IPS-18c (cell line): ENCODE measurements around the gene RIPOR3.
"Not testable (repeated sequence)": the region's sequence is repeated elsewhere in the genome, so short reads cannot be mapped to it uniquely, and the experiment has no call there.

ENCODE experiments used
- H3K4me3 ChIP-seq: 2 replicates; pipeline ENCODE4 v1.7.0; 2013; ENCODE audit warnings: low read depth, mild to moderate bottlenecking, low read length, moderate library complexity; ENCODE audit not compliant: insufficient read depth
- H3K9me3 ChIP-seq: one replicate; pipeline ENCODE4 v1.6.1; 2013; ENCODE audit warnings: mild to moderate bottlenecking, low read length, moderate library complexity; ENCODE audit not compliant: control insufficient read depth, insufficient read depth

The RIPOR3 gene

GRCh38 chr20:50611128-50611810, 80.1 kb downstream of the RIPOR3 start:
- peaks cover 2% of the 10 kb centered on the region for H3K9me3 ChIP-seq
- no peak overlapping the region for H3K4me3 ChIP-seq

- peaks cover 2% of the 10 kb centered on the region for H3K9me3 ChIP-seq
- H3K4me3 ChIP-seq, result no peak overlapping the region
Observed at GRCh38 chr20:50610212-50610718, 81.1 kb downstream of the RIPOR3 start.

- Histone ChIP-seq H3K4me3 (no peak overlapping the region), H3K9me3 (no peaks in the 10 kb centered on the region)
Observed at GRCh38 chr20:50609438-50609989, 81.8 kb downstream of the RIPOR3 start.

DNA sequence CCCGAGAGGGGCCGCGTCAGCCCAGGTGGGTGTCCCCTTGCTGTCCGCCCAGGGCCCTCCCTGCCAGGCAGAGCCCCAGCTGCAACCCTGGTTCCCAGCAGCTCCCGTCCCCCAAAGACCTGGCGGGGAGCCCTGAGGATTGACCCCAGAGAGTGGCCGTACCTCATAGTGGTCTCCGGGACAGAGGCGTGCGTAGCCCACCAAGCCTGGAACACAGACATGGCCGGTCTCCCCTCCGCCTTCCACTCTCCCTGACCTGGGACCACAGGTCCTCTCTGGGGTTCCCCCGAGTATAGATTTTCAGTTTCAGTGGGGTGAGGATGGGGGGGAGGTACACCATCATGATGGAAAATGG, 82.6 kb downstream of the RIPOR3 start:
- H3K9me3 ChIP-seq, result no peaks in the 10 kb centered on the region
- H3K4me3 ChIP-seq, result no peak overlapping the region

DNA sequence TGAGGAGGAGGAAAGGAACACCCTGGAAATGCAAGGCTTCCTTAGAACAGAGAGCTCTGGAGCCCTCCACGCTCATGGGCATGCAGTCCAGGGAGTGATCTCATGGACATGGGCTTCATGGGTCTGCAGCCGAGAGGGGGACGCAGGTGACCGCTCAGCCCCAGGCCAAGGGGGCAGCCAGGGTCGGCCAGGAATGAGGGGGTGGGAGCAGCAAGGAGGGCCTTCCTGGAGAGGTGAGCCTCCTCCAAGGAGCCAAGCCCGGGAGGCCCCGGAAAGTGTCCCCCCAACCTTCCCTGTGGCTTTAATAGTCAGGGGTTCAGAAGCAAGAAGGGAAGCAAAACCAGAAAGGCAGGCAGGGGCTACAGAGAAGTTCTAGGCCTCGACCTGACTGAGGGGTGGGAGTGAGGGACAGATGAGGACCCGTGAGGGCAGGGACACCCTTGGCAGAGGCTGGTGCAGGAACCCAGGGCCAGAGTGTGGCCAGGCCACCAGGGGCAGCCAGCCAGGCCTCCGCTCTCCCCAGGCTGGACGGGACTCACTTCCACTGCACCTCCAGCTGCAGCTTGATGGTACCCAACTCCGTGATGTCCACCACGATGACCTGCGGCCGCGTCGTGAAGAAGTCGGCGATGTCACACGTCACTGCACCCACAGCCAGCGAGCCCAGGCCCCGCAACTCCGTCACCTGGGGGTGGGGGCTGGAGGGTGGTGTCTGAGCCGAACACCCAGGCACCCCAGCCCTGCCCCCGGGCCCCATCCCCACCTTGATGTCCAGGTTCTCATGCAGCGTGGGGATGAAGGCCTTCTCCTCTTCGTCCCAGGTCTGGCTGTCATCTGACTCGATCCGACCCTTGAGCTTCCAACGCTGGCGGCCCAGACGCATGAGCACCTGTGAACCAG, 83.2 kb downstream of the RIPOR3 start:
- no peak overlapping the region for H3K4me3 ChIP-seq

DNA sequence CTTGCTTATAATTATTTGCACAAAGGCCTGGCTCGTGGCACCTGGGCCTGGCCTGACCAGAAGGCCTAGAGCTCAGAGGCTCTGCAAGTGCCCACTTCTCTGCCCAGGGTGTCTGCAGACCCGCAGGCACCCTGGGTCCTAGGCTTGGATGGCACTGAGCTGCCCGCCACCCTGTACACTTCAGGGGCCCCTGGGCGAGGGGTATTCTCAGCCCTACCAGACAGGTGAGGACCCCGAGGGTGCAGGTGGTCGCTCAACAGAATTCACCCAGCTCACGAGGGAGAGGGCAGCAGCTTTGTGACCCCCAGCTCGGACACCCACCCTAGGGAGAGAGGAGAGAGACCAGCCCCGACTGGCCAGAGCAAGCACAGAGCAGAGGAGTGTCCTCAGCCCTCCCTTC, 83.9 kb downstream of the RIPOR3 start:
- Histone ChIP-seq H3K4me3 (no peak overlapping the region), H3K9me3 (no peaks in the 10 kb centered on the region)

More for the DNA sequence above, 83.2 kb downstream of the RIPOR3 start:
- H3K9me3 ChIP-seq, result no peaks in the 10 kb centered on the region

- H3K4me3 ChIP-seq, result no peak overlapping the region
- no peaks in the 10 kb centered on the region for H3K9me3 ChIP-seq
Observed at GRCh38 chr20:50605136-50605535, 86.2 kb downstream of the RIPOR3 start.

DNA sequence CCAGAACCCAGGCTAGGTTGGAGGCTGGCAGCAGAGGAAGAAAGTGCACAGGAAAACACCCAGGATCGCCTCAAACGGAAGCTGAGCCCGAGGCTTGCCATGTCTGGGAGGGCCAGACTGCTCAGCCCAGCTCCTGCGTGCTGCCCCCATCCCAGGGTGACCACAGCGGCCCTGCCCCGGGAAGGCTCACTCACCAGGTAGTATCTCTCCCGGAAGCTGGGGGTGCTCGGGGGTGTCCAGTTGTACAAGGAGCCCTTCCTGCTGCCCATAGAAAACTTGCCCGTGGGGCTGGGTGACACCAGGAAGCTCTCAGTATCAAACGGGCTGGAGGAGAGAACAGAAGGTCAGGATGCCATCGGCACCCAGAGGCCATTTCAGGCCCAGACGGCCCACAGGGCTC, 86.9 kb downstream of the RIPOR3 start:
- Histone ChIP-seq H3K9me3 (no peaks in the 10 kb centered on the region), H3K4me3 (no peak overlapping the region)

- H3K9me3 ChIP-seq, result no peaks in the 10 kb centered on the region
Observed at GRCh38 chr20:50602432-50603088, 88.8 kb downstream of the RIPOR3 start.

DNA sequence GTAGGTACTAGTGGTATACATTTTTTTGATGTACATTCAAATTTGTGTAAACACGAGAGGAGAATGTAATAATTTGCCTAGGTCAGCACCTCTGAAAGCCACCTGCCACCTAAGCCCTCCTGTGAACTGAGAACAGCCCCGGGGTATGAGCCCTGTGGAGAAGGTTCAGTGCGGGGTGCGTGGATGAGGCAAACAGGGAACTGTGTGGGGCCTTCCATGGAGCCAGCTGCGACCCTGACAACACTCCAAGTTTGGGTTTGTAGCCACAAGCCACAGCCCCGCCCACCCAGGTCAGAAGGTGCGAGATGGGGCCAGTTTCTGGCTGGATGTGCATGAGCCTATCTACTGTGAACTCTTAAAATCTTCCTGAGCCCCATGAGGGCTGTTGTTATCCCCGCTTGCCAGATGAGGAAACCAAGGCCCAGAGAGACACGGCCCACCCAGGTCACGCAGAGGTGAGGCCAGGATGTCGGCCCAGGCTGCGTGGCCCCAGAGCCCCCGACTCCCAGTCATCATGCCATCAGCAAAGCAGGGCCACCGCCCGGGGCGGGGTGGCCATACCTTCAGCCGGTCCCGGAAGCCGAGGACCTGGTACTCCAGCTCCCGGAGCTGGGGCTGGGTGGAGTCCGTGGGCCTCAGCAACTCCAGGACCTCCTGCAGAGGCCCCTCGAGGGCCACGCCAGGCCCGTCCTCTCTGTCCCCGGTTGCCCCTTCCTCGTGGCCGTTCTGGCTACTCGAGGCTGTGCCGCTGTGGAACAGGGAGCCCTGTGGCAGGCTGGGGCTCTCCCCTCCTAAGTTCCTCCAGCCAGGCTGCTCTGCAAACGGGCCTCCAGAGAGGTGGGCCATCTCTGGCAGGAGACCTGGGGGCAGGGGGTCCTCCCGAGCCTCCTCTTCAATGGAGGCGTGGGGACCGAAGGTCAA, 89.6 kb downstream of the RIPOR3 start:
- H3K9me3 ChIP-seq, result no peaks in the 10 kb centered on the region
- no peak overlapping the region for H3K4me3 ChIP-seq

More at GRCh38 chr20:50602432-50603088, 88.8 kb downstream of the RIPOR3 start:
- no peak overlapping the region for H3K4me3 ChIP-seq

DNA sequence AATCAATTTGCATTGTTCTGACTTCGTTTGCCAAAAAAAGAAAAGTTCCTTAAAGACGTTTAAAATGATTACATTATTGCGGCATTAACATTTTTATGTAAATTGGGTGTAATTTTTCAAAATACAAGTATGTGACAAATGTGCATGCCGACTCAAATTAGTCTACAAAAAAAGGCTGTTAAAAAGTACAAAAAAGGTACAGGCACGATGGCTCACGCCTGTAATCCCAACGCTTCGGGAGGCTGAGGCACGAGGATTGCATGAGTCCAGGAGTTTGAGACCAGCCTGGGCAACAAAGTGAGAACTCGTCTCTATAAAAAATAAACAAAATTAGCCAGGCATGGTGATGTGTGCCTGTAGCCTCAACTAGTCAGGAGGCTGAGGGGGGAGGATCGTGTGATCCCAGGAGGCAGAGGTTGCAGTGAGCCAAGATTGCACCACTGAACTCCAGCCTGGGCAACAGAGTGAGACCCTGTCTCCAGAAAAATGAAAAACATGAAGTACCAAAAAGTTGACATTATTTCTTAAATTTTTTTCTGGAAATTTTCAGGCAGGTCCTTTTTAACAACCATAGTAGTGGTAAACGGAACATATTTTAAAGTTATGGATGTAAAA, 91.0 kb downstream of the RIPOR3 start:
- H3K4me3 ChIP-seq, result no peak overlapping the region
- H3K9me3 ChIP-seq, result no peaks in the 10 kb centered on the region

- H3K4me3 ChIP-seq, H3K9me3 ChIP-seq: not testable (repeated sequence)
Observed at GRCh38 chr20:50598768-50599167, 92.6 kb downstream of the RIPOR3 start.

- no peak overlapping the region for H3K4me3 ChIP-seq
- no peaks in the 10 kb centered on the region for H3K9me3 ChIP-seq
Observed at GRCh38 chr20:50598074-50598473, 93.3 kb downstream of the RIPOR3 start.

DNA sequence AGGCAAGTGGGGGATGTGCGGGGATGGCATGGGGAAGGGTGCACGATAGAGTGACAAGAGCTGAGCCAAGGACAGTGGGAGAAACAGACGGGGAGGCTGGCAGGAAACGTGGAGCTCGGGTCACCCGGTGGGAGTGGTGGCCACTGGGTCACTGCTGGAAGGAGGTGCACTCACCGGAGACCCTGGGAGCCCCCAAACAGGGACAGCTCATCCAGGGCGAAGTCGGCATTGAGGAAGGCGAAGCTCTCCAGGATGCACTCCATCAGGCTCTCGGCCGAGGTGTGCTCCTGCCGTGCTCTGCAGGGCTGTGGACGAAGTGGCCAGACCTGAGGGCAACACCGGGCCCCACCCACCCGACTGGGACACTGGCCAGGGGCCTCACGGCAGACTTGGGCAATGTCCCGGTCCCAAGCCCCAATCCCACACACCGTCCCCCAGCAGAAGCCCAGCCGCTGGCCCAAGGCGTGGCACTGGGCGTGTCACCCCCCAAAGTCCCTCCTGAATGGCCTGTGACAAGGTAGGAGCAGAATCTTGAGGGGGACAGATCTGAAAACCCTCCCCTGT, 93.9 kb downstream of the RIPOR3 start:
- Histone ChIP-seq H3K4me3 (no peak overlapping the region), H3K9me3 (no peaks in the 10 kb centered on the region)

DNA sequence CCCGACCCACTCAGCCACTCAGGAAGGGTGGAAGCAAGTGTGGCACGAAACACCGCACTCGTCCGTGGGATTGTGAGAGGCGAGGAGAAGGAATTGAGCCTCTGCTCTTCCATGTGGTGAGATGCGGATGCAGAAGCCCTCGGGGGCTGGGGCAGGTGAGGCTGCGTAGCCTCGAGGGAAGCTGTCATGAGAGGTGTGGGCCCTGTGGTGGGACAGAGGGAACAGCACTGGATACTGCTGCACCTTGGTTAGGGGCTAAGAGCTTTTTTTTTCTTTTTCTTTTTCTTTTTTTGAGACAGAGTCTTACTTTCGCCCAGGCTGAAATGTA, 94.7 kb downstream of the RIPOR3 start:
- no peaks in the 10 kb centered on the region for H3K9me3 ChIP-seq

More for the DNA sequence above, 94.7 kb downstream of the RIPOR3 start:
- H3K4me3 ChIP-seq, result no peak overlapping the region
